Daoy (cell line): ENCODE measurements around the gene MYO15A. TPM values are rescaled to one million over a fixed set of nuclear protein-coding genes. Genes with fewer than 3 reads are reported as not detected.

Experiments
- DNase-seq: peaks from one replicate; pipeline ENCODE4 v3.0.0-alpha.2; 2015; ENCODE audit warnings: low read depth
- total RNA-seq: library from RNA; depleted of rRNA; stranded (reverse); fragments of >200 nt; shearing (Covaris generic); gene quantifications from 2 replicates; pipeline ENCODE4 v1.2.3, GENCODE V29; 2014

MYO15A gene
- total RNA-seq, 1 experiment from 2014 or later, result not detected

DNA sequence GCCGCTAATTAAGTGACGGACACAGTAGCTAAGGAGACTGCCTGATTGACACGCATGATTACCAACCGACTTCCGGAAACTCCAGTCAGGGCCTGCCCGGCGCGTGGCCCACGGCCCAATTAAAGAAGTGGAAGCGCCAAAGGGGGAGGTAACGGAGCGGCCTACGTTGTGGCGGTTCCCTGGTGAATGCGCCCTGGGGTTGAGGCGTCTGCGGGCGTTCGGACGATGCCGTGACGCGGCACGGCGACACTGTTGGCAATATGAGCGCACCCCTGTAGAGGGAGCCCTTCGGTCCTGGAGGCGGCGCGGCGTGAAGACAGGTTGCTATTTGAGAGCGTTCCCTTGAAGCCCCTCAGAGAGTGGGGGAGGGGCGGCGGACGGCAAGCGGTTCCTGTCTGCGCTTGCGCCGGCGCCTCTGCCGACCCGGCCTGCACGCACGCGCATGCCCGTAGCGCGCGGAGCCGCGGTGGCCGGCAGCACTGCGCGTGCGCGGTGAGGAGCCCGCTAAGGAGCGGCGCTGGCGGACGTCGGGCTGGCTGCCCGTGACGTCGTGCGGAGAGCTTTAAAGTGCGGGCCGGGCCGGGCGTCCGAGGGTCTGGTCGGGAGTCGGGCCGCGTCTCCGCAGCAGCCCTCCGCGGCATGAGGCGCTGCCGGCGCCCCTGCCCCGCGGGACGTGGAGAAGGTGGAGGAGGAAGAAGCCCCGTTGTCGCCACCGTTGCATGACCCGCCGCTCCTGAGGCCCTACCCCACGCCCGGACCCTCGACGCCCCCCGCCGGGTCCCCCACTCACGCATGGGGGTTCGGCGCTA is 75.0 kb downstream of the MYO15A start, which contains the start of gene ALKBH5:
ALKBH5 (plus strand) TSS at position 495 of the 809 bp plus-strand sequence. CDS start 416 bp downstream, outside the sequence.
- DNase-seq, result peak; percentile 100

DNA sequence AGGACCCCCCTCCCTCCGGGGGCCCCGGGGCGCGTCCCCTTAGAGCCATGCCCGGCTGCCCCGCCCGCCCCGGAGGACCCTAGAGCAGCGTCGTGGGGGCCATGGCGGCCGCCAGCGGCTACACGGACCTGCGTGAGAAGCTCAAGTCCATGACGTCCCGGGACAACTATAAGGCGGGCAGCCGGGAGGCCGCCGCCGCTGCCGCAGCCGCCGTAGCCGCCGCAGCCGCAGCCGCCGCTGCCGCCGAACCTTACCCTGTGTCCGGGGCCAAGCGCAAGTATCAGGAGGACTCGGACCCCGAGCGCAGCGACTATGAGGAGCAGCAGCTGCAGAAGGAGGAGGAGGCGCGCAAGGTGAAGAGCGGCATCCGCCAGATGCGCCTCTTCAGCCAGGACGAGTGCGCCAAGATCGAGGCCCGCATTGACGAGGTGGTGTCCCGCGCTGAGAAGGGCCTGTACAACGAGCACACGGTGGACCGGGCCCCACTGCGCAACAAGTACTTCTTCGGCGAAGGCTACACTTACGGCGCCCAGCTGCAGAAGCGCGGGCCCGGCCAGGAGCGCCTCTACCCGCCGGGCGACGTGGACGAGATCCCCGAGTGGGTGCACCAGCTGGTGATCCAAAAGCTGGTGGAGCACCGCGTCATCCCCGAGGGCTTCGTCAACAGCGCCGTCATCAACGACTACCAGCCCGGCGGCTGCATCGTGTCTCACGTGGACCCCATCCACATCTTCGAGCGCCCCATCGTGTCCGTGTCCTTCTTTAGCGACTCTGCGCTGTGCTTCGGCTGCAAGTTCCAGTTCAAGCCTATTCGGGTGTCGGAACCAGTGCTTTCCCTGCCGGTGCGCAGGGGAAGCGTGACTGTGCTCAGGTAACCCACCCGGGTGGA is 75.8 kb downstream of the MYO15A start:
- peak; percentile 58 for DNase-seq

DNA sequence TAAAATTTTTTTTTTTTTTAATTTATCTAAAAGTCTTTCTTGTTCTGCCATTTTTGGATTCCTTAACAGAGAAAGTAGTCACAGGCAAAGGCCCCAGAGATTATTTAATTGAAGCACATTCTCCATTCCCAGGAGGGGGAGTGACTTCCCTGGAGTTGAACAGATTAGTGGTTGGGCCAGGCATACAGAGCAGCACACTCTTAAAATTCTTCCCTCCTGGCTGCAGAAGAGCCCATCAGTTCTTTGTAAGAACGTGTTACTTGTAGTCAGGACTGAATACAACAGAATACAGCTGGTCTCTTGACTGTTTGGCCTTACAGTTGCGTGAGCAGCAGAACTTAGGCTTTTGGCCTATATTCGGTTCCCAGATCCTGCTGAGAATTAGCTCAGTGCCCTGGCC is 76.8 kb downstream of the MYO15A start:
- DNase-seq, result peak; percentile 27

DNA sequence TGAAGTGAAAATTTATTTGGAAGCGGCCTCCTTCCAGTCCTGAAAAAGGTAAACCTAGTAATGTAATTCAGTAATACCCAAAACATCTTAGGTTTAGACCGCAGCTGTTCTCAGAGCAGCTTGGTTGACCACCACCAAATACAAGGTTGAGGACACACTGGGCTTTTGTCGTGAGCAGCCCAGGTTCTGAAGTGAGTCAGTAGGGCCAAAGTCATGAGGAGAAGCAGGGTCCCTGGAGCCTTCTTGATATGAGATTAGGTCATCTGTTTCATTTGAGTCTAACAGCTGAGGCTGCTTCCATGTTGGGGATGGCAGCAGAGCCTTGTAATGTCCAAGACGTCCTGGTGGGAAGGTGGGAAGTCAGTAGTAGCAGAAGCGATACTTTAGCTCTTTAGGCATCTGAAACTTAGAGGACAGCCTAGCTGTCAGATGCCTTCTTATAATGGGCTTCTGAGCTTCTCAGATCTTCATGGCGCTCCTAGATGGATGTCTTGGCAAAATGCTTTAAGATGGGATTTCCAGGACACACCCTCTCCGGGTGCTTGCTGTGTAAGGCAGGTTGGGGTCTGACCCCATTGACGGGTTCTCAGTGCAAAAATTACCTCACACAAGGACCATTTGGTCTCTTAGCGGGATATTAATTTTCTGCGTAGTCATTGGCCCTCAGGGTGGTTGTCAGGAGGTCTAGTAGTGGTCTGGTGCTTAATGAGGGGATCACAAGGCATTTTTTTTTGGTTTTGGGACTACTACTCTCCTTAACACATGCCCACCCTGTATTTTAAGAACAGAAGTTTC is 77.5 kb downstream of the MYO15A start:
- peak; percentile 29 for DNase-seq

DNA sequence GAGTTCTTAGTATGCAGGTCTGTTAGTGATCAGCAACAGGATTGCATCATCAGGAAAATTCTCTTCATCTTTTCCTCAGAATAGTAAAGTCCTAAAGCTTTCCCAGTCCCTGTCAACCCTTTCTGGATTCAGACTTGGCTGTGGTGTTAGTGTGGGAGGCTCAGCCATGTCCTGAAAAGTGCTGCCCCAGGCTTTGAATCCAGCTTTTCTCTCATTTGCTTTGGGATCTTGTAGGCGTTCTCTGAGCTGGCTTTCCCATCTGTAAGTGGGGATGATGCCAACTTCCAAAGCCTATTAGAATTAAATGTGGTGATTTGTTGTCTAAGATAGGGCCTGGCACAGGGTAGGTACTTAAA is 78.0 kb downstream of the MYO15A start:
- no peak for DNase-seq

DNA sequence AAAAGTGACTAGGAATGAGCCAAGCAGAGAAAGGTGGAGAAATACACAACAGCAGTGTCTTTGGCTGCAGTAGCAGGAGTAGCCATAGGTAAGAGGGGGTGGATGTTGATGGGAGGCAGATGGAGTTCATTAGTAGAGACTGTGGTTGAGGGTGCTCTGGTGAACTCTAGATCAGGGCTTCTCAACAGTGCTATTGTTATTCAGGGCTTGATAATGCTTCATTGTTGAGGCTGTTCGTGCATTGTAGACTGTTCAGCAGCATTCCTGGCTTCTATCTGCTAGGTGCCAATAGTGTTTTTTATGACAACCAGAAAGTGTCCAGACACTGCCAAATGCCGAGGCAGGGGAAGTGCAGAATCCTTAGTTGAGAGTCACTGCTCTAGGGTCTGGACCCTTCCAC is 78.7 kb downstream of the MYO15A start:
- DNase-seq, result no peak

DNA sequence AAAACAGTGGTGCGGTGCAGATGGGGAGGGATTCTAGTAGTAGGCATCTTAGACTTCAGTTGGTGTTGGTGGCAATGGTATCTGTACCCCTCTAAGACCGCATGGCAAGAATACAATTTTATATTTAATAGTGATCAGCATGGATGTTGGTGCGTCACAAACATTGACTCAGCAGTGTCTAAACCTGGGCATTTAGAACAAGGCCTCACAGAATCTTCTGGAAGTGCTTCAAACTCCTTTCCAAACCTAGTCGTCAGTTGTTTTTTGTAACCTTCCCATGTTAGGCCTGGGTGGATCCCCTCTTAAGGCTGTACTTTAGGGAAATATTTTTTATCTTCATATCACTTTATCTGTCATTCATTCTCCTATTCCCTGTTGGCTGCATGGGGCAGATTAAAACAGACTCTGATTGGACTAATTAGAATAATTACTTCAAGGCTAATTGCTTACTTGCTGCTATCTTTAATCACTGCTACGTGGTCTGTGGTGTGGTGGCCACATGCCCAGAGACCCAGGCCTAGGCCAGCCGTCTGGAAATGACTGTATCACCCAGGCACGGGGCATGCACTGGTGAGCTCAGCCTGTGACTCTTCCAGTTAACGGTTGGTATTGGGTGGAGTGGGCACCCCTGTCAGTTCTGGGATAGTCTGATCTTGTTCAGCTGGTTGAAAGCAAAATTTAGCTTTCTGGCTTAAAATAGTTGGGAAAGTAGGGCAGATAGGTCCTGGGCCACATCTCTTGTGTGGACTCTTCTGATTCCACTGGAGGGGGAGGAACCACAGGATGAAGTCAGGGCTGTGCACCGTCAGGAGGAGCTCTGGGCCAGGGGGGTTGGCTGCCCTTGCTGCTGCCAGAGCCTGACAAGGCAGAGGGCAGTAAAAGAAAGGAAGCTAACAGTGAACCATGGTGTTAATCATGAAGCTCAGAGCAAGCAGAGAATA is 79.5 kb downstream of the MYO15A start:
- DNase-seq, result peak; percentile 70

DNA sequence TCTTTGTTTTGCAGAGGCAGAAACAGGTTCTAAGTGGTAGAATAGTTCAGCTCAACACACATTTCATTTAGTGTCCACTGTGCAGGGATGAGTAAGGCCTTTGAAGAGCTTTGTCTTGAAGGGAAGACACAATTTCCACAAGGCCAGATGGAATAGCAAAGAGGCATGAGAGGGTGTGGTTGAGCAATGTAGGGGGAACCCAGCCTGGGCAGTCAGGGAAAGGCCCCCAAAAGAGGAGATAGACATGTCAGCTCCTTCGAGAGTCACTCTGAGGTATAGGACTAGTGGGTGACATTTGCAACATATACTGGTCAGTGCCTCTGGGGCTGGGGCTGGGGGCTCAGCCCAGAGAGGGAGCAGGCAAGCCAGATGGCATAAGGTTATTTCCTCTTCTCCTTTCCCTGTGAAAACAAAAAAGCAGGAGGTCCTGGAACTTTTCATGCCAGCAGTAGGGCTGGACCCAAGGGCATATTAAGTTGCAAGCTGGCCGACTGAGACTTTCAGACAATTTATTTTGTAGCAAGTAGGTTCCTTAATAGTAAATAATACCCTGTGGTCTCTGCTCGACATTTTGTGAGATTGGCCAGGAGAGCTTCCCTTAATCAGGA is 82.2 kb downstream of the MYO15A start:
- no peak for DNase-seq

DNA sequence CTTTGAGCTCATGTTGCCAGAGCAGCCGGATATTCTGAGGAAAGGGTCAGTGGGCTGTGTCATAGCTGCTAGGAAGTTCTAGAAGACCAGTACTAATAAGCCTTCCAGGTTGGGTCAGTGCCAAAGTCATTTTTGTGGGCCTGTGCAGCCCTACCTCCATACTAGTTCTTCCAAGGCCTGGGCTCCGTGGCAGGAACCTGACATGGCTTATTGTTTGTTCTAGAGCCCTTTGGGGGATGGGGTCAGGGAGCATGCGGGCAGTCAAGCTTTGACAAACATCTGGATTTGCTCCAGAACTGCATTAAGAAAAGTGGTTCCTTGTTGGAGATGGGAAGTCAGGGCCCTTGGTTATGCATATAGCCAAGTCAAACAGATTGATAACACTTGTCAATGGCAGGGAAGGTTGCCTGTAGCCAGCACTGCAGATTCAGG is 82.7 kb downstream of the MYO15A start:
- no peak for DNase-seq

DNA sequence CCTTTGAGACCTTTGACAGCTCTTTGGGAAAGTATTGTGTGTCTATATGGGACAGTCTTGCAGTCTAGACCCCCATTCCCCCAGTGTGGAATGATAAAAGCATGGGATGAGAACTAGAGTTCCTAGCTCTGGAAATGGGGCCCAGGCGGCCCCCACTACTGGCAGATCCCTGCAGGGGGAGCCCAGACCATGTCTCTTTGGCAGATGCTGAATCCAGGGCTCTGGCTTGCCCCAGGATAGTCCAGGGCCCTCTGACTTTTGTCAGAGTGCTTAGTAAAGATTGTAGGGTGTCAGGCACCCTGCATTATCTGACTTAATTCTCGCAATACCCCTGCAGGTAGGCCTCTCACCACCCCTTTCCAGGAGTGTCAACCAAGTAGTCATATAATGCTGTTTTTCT is 83.4 kb downstream of the MYO15A start:
- no peak for DNase-seq

DNA sequence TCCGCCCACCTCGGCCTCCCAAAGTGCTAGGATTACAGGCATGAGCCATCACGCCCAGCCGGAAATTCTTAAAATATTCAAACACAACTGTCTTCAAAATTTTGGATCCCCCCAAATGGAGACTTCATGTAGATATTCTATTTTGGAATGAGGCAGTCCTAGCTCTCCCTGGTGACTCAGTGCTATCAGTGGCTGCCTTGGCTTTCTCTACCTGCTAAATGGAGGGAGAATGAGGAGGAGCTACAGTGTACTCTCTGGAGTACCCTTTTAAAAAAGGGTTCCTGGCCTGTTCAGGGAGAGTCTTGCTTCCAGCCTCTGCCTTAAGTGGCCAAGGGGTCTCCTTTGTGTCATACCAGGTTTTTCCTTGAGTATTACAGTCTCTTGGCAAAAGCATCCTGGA is 85.8 kb downstream of the MYO15A start:
- no peak for DNase-seq

DNA sequence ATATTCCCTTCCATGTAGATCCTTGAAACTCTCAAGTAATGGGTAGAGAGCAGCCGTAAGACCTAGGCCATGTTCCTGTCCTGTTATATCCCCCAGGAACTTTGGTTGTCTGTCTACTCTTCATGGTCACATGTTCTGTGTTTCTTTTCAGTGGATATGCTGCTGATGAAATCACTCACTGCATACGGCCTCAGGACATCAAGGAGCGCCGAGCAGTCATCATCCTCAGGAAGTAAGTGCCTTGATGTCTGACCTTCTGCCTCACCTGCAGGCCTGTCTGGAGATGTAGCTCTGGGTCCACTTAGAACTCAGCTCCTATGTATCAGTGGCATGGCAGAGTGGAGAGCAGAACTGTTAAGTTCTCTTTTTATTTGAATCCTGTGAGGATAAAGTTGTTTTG is 86.2 kb downstream of the MYO15A start:
- DNase-seq, result no peak

DNA sequence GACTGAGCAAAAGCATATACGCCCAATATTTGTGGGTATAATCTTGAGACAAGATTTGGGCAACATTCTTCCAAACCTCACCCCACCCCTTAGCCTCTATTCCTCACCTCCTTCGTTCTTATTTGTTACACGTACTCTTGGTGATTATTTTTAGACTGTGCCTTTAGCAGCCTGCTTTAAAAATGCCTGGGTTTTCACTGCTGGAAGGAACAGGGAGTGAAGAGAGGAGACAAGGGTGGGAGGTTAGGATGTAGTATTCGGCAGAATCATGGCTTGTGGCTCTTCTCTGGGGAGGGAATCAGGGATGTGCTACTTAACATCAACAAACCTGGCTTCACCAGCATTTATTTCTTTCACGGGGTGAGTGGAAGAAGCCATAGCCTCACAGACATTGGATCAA is 86.7 kb downstream of the MYO15A start:
- DNase-seq, result no peak

DNA sequence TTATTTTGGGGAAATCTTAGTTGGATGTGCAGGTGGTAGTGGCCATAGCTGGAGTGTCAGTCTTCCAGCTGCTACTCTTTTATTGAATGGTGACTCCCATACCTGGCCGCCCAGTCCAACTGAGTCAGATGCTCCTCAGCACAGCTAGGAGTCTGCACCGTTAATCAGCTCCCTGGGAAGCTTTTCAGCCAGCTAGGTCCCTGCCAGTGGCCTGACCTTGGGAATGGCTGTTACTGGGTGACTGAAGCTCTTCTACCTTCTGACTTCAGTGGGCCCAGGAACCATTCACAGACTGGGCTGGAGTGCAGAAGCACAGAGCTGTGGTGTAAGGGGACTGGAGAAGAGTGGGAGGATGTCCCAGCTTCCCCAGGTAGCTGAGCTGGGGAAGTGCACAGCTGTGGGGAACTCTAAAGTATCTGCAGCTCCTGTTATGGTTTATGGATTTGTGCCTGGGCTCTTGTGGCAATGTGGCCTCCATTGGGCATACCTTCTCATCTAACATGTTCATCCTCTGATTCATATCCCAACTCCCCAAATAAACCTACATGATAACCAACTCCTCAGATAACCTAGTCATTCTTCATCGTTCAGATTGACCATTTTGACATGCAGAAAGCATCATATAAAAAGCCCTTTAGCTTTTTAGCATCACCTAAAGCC is 89.1 kb downstream of the MYO15A start:
- no peak for DNase-seq

DNA sequence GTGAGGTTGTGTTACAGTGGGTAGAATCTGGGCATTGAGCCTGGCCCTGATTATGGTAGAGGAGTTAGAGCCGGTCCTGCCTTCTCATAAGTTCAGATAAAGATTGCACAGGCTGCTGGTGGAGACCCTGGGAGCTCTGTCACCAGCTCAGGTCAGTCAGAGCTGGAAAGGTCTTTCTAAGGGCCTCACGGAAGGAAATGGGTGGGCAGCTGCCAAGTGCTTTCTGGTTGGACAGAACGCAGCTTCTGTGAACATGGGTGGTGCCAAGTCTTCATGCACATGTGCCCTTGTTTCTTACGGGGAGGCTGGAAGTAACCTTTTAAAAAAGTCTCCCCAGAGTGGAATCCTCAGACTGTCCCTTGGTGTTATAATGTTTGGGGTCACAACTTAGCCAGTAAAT is 90.0 kb downstream of the MYO15A start:
- no peak for DNase-seq

DNA sequence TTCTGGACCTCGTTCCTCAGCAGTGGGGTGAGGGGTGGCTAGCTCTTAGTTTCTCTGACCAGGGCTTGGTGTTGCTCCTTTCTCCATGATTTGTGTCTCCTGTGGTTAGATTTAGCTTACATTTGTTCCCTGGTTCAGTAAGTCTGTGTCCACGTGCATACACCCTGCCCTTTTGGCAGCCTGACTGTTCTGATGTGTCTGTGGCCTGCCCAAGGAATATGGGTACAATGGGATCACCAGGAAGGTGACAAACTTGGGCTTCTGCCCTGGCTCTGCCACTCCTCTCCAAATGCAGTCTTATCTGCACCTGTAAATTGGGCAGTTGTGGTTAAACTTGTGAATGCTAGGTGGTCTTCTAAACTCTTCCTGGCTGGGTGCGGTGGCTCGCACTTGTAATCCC is 92.6 kb downstream of the MYO15A start:
- no peak for DNase-seq

DNA sequence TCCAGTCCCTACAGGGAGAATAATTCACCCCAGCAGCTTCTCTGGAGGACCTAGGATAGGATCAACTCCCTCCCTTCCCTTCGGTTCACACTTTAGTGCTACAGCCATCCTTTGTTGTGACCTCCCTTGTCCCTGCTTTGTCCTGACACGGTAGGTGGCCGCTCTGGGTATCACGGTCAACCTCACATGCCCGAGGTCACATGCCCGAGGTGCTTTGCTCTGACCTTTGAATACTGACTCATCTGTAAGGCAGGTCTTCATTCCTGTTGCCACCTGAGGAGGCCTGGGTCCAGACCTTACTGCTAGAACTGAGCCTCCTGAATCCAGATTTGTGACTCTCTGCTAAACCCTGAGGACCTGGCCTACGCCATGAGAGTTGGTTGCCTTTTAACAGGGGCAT is 94.8 kb downstream of the MYO15A start:
- no peak for DNase-seq

DNA sequence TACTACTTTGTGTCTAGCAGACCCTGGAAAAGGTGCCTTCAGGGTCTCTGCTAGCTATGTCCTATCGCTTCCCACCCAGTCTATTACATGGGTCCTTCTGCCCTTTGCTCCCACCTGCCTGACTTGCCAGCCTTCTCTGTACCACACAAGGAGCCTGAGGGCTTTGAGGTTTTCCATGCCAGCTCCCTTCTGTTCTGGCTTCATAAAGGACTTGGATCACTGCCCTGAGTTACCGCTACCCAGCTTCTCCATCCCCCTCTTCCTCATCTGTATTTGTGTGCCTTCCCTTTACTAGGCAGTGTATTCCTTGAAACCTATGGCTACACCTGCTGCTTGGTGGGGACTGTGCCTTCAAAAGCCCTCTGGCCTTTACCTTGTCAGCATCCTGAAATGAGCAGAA is 97.3 kb downstream of the MYO15A start:
- DNase-seq, result no peak

DNA sequence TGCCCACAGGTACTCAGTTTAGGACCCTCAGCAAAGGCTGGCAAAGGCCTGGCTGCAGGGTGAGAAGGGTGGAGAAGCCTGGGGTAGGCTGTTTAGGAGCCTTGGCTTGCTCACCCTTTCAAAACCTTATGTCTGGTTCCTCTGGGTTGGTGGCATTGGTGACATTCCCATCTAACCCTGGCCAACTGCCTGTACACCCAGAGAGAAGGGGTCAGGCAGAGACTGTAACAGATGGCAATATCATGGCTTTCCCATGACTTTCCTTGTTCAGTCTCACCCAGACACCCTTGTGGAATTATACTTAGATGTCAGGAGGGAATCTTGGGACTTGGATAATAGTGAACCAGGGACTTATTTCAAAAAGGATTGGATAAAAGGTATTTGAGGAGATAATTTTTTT is 98.4 kb downstream of the MYO15A start:
- no peak for DNase-seq

DNA sequence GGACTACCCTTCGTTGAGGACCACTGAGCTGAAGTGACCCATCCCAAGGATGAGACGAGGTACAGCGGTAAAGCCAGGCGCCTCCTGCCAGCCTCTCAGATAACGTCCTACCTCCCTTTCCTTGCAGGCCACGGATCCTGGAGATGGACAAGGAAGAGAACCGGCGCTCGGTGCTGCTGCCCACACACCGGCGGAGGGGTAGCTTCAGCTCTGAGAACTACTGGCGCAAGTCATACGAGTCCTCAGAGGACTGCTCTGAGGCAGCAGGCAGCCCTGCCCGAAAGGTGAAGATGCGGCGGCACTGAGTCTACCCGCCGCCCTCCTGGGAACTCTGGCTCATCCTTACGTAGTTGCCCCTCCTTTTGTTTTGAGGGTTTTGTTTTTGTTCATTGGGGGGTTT is 99.5 kb downstream of the MYO15A start:
- no peak for DNase-seq
